Calu3 (cell line): ENCODE measurements around the gene GLS. TPM values are rescaled to one million over a fixed set of nuclear protein-coding genes. Genes with fewer than 3 reads are reported as not detected.
"Not testable (repeated sequence)": the region's sequence is repeated elsewhere in the genome, so short reads cannot be mapped to it uniquely, and the experiment has no call there.

Source experiments
- BruUV-seq: library from RNA; stranded (reverse); fragments of 400-500 nt; replicated peaks from 2 replicates; lab custom pipeline; 2021; lab: Mats Ljungman, UMichigan
- CTCF ChIA-PET: fragments of 300-600 bp; sonication (Branson Sonifier 250); formaldehyde crosslinking; loops from one replicate; lab custom pipeline; 2022; ENCODE audit warnings: antibody characterized with exemption; lab: Charles Lee
- DNase-seq: peaks from one replicate; pipeline ENCODE4 v3.0.0; 2022
- H3K27ac Mint-ChIP-seq: one replicate; pipeline ENCODE4 v1.8.0; 2022; ENCODE audit warnings: mixed read lengths; ENCODE audit not compliant: unreplicated experiment
- H3K27me3 Mint-ChIP-seq: one replicate; pipeline ENCODE4 v1.8.0; 2022; ENCODE audit warnings: mixed read lengths; ENCODE audit not compliant: unreplicated experiment
- H3K36me3 Mint-ChIP-seq: one replicate; pipeline ENCODE4 v1.8.0; 2022; ENCODE audit warnings: mild to moderate bottlenecking, moderate library complexity, mixed read lengths; ENCODE audit not compliant: insufficient read depth, unreplicated experiment
- H3K4me1 Mint-ChIP-seq: one replicate; pipeline ENCODE4 v1.8.0; 2022; ENCODE audit warnings: mild to moderate bottlenecking, low read depth, mixed read lengths; ENCODE audit not compliant: unreplicated experiment
- H3K4me3 Mint-ChIP-seq: one replicate; pipeline ENCODE4 v1.8.0; 2022; ENCODE audit warnings: mild to moderate bottlenecking, low read depth, moderate library complexity, mixed read lengths; ENCODE audit not compliant: unreplicated experiment
- H3K9me3 Mint-ChIP-seq: one replicate; pipeline ENCODE4 v1.8.0; 2022; ENCODE audit warnings: low read depth, mixed read lengths; ENCODE audit not compliant: unreplicated experiment
- CTCF ChIP-seq: fragments of 200-600 bp; IDR thresholded peaks from one replicate; pipeline ENCODE4 v1.8.0; 2022; ENCODE audit warnings: antibody characterized with exemption; ENCODE audit not compliant: unreplicated experiment
- intact Hi-C: fragments of 100-400 bp; cut with micrococcal nuclease; formaldehyde crosslinking; loops from one replicate; pipeline ENCODE4 v1.10.0; 2022; ENCODE audit not compliant: unreplicated experiment
- total RNA-seq: library from RNA; stranded (reverse); gene quantifications from 2 replicates; pipeline ENCODE4 v1.2.3, GENCODE V29; 2022

GLS gene
- total RNA-seq, 1 experiment from 2014 or later = 115 TPM

DNA sequence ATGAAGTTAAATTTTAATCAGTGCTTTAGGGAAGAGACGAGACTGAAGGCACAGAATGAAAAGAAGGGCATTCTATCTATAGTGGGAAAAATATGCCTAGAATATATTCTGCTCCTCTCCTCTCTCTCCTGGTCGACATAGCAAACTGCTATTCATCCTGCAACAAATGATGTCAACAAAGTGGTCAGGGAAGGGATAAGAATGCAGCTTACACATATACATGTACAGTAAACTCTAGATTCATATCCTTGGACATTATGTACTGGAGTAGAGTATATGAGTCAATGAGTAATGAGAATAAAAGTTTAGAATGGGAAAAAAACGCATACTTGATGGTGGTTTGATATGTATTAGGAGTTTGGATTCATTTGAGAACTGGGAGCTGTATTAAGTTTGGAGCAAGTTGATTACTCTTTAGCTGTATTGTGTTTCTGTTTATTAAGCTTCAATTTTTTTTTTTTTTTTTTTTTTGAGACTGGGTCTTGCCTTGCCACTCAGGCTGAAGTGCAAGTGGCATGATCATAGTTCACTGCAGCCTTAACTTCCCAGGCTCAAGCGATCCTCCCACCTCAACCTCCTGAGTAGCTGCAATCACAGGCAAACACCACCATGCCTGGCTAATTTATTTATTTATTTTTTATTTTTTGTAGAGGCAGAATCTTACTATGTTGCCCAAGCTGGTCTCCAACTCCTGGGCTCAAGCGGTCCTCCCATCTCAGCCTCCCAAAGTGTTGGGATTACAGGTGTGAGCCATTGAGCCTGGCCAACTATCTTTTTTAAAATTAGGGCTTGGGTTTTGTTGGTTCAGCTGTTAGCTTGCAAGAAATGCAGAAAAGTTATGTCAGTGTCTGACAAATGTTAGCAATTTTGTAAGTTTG, 79.5 kb downstream of the GLS start:
- intact Hi-C loops = no loop called here
- CTCF ChIA-PET = interaction anchor here (0.7 kb wide), 1 partner anchor 69 kb away, joined by 4 read pairs; no protein-coding TSS in a partner anchor
- H3K27ac Mint-ChIP-seq = peak overlapping the region; percentile 42
- BruUV-seq = no TSS peak
- no peaks in the 10 kb centered on the region for H3K9me3 Mint-ChIP-seq
- no peak for TF ChIP-seq CTCF
- H3K4me1 Mint-ChIP-seq = no peaks in the 10 kb centered on the region
- DNase-seq = no peak
- H3K4me3 Mint-ChIP-seq = no peak overlapping the region
- H3K27me3 Mint-ChIP-seq = no peaks in the 10 kb centered on the region
- H3K36me3 Mint-ChIP-seq = peaks cover 57% of the 10 kb centered on the region

DNA sequence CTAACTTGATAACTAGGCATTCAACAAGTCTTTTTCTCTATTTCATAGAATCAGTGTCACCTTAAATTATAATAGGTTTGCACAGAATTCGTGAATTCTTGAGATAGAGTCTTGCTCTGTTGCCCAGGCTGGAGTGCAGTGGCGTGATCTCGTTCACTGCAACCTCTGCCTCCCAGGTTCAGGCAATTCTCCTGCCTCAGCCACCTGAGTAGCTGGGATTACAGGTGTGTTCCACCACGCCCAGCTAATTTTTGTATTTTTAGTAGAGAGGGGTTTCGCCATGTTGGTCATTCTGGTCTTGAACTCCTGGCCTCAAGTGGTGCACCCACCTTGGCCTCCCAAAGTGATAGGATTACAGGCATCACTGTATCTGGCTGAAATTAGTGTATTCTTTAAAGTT, 80.5 kb downstream of the GLS start:
- H3K27me3 Mint-ChIP-seq, DNase-seq, H3K9me3 Mint-ChIP-seq, H3K27ac Mint-ChIP-seq, H3K4me1 Mint-ChIP-seq, CTCF ChIA-PET, H3K4me3 Mint-ChIP-seq, BruUV-seq, intact Hi-C loops: not testable (repeated sequence)
- peaks cover 57% of the 10 kb centered on the region for H3K36me3 Mint-ChIP-seq

GRCh38 chr2:190961918-190962487, 81.4 kb downstream of the GLS start:
- H3K9me3 Mint-ChIP-seq = no peaks in the 10 kb centered on the region
- no peak for TF ChIP-seq CTCF
- no peak for DNase-seq
- intact Hi-C loops = no loop called here
- H3K4me3 Mint-ChIP-seq = no peak overlapping the region
- H3K4me1 Mint-ChIP-seq = no peaks in the 10 kb centered on the region
- CTCF ChIA-PET = no interaction called here
- BruUV-seq = no TSS peak
- H3K27ac Mint-ChIP-seq = peak overlapping the region; percentile 63
- H3K27me3 Mint-ChIP-seq = no peaks in the 10 kb centered on the region
- H3K36me3 Mint-ChIP-seq = peaks cover 49% of the 10 kb centered on the region

DNA sequence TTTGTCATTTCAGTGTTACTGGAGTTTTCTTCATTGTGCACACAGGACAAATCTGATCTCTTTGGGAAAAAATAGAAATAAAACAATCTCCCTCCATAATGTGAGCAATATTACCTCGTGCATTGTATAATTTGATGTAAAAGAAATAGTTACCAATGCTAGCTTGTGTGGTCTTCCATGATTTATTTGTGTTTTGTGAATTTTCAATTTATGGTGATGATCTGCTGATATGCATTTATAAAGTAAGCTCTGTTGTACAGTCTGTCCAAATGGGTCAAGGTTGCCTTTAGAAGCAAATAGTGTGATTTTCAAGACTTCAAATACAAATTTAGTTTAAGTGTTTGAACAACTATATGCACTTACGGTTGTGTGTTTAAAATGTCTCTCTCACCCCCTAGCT, 82.5 kb downstream of the GLS start:
- Mint-ChIP-seq H3K27me3 (no peaks in the 10 kb centered on the region), H3K27ac (no peak overlapping the region), H3K36me3 (peaks cover 46% of the 10 kb centered on the region), H3K4me1 (no peaks in the 10 kb centered on the region), H3K9me3 (no peaks in the 10 kb centered on the region), H3K4me3 (no peak overlapping the region)
- BruUV-seq = no TSS peak
- DNase-seq = no peak
- CTCF ChIA-PET = interaction anchor here (0.6 to 0.8 kb wide), 2 partner anchors 421 to 513 kb away, joined by 3 read pairs; no protein-coding TSS in a partner anchor
- no peak for TF ChIP-seq CTCF
- intact Hi-C loops = no loop called here
